ENCODE data around the gene A2M. TPM values are rescaled to one million over a fixed set of nuclear protein-coding genes. Genes with fewer than 3 reads are reported as not detected.

Gene A2M
- total and polyA plus RNA-seq, 2 of the 13 experiments (the other 11 are each of a cell fraction or from before 2014, with no cell fraction given): 2,807 to 6,551 TPM

DNA sequence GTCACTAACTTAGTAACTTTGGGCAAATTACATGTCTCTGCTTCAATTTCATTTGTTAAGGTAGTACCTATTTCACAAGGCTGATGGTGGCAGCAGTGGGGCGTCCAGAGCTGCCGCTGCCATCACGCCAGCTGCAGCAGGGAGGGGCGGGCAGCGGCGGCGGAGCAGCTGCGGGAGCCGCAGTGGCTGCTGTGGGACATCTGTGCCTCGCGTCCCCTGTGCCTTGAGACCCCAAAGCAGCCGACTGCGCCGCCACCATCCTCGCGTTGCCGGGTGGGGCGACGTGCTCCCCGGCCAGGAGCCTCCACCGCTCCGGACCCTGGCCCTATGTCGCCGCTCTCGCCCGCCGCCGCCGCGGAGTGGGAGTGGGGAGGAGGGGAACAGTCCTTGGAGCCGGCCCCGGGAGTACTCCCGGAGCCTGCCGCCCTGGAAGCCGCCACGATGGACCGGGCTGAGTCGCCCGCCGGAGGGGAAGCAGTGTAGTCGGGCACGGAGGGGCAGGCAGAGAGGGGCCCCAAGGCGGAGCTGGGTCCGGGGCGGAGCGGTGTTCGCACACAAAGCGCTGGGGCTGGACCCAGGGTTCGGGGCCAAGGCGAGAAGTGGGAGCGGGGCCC lies 51.4 kb downstream of the A2M start (continued):
- TF ChIP-seq, protein P1, sequence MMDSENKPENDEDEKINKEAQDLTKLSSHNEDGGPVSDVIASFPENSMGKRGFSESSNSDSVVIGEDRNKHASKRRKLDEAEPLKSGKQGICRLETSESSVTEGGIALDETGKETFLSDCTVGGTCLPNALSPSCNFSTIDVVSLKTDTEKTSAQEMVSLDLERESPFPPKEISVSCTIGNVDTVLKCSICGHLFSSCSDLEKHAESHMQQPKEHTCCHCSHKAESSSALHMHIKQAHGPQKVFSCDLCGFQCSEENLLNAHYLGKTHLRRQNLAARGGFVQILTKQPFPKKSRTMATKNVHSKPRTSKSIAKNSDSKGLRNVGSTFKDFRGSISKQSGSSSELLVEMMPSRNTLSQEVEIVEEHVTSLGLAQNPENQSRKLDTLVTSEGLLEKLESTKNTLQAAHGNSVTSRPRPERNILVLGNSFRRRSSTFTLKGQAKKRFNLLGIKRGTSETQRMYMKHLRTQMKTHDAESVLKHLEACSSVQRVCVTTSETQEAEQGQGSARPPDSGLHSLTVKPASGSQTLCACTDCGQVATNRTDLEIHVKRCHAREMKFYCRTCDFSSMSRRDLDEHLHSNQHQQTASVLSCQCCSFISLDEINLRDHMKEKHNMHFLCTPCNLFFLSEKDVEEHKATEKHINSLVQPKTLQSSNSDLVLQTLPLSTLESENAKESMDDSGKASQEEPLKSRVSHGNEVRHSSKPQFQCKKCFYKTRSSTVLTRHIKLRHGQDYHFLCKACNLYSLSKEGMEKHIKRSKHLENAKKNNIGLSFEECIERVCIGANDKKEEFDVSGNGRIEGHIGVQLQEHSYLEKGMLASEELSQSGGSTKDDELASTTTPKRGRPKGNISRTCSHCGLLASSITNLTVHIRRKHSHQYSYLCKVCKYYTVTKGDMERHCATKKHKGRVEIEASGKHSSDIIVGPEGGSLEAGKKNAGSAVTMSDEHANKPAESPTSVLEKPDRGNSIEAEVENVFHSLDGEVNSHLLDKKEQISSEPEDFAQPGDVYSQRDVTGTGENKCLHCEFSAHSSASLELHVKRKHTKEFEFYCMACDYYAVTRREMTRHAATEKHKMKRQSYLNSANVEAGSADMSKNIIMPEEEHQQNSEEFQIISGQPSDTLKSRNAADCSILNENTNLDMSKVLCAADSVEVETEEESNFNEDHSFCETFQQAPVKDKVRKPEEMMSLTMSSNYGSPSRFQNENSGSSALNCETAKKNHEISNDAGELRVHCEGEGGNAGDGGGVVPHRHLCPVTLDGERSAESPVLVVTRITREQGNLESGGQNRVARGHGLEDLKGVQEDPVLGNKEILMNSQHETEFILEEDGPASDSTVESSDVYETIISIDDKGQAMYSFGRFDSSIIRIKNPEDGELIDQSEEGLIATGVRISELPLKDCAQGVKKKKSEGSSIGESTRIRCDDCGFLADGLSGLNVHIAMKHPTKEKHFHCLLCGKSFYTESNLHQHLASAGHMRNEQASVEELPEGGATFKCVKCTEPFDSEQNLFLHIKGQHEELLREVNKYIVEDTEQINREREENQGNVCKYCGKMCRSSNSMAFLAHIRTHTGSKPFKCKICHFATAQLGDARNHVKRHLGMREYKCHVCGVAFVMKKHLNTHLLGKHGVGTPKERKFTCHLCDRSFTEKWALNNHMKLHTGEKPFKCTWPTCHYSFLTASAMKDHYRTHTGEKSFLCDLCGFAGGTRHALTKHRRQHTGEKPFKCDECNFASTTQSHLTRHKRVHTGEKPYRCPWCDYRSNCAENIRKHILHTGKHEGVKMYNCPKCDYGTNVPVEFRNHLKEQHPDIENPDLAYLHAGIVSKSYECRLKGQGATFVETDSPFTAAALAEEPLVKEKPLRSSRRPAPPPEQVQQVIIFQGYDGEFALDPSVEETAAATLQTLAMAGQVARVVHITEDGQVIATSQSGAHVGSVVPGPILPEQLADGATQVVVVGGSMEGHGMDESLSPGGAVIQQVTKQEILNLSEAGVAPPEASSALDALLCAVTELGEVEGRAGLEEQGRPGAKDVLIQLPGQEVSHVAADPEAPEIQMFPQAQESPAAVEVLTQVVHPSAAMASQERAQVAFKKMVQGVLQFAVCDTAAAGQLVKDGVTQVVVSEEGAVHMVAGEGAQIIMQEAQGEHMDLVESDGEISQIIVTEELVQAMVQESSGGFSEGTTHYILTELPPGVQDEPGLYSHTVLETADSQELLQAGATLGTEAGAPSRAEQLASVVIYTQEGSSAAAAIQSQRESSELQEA (CRISPR knock-in tag; IDR thresholded peaks at IDR 0.05; ENCODE audit: not compliant biosample characterization): no peak
- TF ChIP-seq, protein P2, sequence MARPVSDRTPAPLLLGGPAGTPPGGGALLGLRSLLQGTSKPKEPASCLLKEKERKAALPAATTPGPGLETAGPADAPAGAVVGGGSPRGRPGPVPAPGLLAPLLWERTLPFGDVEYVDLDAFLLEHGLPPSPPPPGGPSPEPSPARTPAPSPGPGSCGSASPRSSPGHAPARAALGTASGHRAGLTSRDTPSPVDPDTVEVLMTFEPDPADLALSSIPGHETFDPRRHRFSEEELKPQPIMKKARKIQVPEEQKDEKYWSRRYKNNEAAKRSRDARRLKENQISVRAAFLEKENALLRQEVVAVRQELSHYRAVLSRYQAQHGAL (CRISPR knock-in tag; IDR thresholded peaks at IDR 0.05; ENCODE audit: not compliant biosample characterization): peak; percentile 67
- TF ChIP-seq ZNF256 (CRISPR knock-in tag; conservative IDR thresholded peaks at IDR 0.05) (no peak), CREM (IDR thresholded peaks at IDR 0.05) (no peak), CREM (CRISPR knock-in tag; IDR thresholded peaks at IDR 0.05) (no peak), KDM3A (CRISPR knock-in tag; IDR thresholded peaks at IDR 0.05; ENCODE audit: low read depth) (peak; percentile 33; the same call in 1 of the 2 replicates), RBM39 (IDR thresholded peaks at IDR 0.05; ENCODE audit: low read depth, low read length, poor library complexity, severe bottlenecking) (peak; percentile 20), NBN (conservative IDR thresholded peaks at IDR 0.05) (no peak), ZNF496 (CRISPR knock-in tag; IDR thresholded peaks at IDR 0.05; ENCODE audit: insufficient replicate concordance) (no peak), ATF1 (CRISPR knock-in tag; IDR thresholded peaks at IDR 0.05) (no peak), ZNF232 (CRISPR knock-in tag; IDR thresholded peaks at IDR 0.05; ENCODE audit: borderline replicate concordance) (no peak; the same call in 1 of the 2 replicates), ZNF720 (CRISPR knock-in tag; IDR thresholded peaks at IDR 0.05) (no peak)
- TF ChIP-seq, protein P3, sequence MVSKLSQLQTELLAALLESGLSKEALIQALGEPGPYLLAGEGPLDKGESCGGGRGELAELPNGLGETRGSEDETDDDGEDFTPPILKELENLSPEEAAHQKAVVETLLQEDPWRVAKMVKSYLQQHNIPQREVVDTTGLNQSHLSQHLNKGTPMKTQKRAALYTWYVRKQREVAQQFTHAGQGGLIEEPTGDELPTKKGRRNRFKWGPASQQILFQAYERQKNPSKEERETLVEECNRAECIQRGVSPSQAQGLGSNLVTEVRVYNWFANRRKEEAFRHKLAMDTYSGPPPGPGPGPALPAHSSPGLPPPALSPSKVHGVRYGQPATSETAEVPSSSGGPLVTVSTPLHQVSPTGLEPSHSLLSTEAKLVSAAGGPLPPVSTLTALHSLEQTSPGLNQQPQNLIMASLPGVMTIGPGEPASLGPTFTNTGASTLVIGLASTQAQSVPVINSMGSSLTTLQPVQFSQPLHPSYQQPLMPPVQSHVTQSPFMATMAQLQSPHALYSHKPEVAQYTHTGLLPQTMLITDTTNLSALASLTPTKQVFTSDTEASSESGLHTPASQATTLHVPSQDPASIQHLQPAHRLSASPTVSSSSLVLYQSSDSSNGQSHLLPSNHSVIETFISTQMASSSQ (IDR thresholded peaks at IDR 0.05; ENCODE audit: low read depth): no peak
- TF ChIP-seq, protein P3 (CRISPR knock-in tag; IDR thresholded peaks at IDR 0.05; ENCODE audit: borderline replicate concordance): no peak
- TF ChIP-seq, protein P4, sequence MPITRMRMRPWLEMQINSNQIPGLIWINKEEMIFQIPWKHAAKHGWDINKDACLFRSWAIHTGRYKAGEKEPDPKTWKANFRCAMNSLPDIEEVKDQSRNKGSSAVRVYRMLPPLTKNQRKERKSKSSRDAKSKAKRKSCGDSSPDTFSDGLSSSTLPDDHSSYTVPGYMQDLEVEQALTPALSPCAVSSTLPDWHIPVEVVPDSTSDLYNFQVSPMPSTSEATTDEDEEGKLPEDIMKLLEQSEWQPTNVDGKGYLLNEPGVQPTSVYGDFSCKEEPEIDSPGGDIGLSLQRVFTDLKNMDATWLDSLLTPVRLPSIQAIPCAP (CRISPR knock-in tag; IDR thresholded peaks at IDR 0.05; ENCODE audit: low read depth): no peak

All from HepG2 (cell line).